ENCODE measurements around the gene GALNT6.

DNA sequence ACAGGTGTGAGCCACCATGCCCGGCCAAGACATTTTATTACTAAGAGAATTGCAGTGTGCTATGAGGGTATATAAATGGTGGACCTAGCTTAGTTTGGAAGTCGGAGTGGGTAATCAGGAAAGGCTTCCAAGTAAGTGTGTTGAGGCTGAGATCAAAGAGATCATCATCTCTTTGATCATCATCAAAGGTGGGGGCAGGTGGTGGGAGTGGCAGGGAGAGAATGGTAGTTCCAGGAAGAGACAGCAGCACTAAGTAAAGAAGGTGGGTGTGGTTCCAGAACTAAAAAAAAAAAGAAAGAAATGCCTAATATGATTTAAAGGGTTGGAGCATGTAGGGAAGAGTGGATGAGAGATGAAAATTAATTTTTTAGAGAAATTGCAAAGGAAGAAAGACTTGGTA, 48.1 kb upstream of the GALNT6 start:
- TF ChIP-seq, protein P1, sequence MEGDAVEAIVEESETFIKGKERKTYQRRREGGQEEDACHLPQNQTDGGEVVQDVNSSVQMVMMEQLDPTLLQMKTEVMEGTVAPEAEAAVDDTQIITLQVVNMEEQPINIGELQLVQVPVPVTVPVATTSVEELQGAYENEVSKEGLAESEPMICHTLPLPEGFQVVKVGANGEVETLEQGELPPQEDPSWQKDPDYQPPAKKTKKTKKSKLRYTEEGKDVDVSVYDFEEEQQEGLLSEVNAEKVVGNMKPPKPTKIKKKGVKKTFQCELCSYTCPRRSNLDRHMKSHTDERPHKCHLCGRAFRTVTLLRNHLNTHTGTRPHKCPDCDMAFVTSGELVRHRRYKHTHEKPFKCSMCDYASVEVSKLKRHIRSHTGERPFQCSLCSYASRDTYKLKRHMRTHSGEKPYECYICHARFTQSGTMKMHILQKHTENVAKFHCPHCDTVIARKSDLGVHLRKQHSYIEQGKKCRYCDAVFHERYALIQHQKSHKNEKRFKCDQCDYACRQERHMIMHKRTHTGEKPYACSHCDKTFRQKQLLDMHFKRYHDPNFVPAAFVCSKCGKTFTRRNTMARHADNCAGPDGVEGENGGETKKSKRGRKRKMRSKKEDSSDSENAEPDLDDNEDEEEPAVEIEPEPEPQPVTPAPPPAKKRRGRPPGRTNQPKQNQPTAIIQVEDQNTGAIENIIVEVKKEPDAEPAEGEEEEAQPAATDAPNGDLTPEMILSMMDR (conservative IDR thresholded peaks at IDR 0.05) = no peak
- no peak for TF ChIP-seq EZH2 (IDR thresholded peaks at IDR 0.05; ENCODE audit: low read depth)

Measured in PC-9 (cell line).